Mesenchymal stem cell (in vitro differentiated cells and primary cell): ENCODE measurements around the gene KCTD2.

ENCODE experiments used
- DNase-seq: peaks from one replicate; pipeline ENCODE4 v3.0.0-alpha.2; 2013
- H2AFZ ChIP-seq: one replicate; pipeline ENCODE4 v1.6.1; 2013; ENCODE audit warnings: low read depth, mild to moderate bottlenecking, control low read depth, inconsistent platforms, low read length, moderate library complexity
- H2AK5ac ChIP-seq: 2 replicates; pipeline ENCODE4 v1.6.1; 2013; ENCODE audit warnings: low read length, moderate library complexity, mild to moderate bottlenecking, inconsistent platforms; ENCODE audit not compliant: severe bottlenecking
- H2BK120ac ChIP-seq: one replicate; pipeline ENCODE4 v1.6.1; 2013; ENCODE audit warnings: low read depth, mild to moderate bottlenecking, inconsistent platforms, low read length, moderate library complexity
- H2BK12ac ChIP-seq, 2 experiments: one replicate each; pipeline ENCODE4 v1.6.1; 2013; ENCODE audit warnings: inconsistent platforms in 2 of 2, low read length in 2 of 2, mild to moderate bottlenecking in 2 of 2, moderate library complexity in 2 of 2, control low read depth in 1 of 2
- H2BK15ac ChIP-seq: one replicate; pipeline ENCODE4 v1.6.1; 2013; ENCODE audit warnings: mild to moderate bottlenecking, low read depth, inconsistent platforms; ENCODE audit not compliant: poor library complexity, severe bottlenecking
- H2BK5ac ChIP-seq: 2 replicates; pipeline ENCODE4 v1.6.1; 2013; ENCODE audit warnings: low read depth, mild to moderate bottlenecking, low read length, control low read depth, inconsistent platforms; ENCODE audit not compliant: poor library complexity, severe bottlenecking
- H3K14ac ChIP-seq, 2 experiments: one replicate each; pipeline ENCODE4 v1.6.1; 2013; ENCODE audit warnings: inconsistent platforms in 2 of 2, low read length in 2 of 2, control low read depth in 1 of 2, mild to moderate bottlenecking in 1 of 2, moderate library complexity in 1 of 2
- H3K18ac ChIP-seq, 2 experiments: one replicate each; pipeline ENCODE4 v1.6.1; 2013; ENCODE audit warnings: inconsistent platforms in 2 of 2, low read length in 2 of 2, control low read depth in 1 of 2, low read depth in 1 of 2, mild to moderate bottlenecking in 1 of 2
- H3K23ac ChIP-seq, 2 experiments: one replicate each; pipeline ENCODE4 v1.6.1; 2013; ENCODE audit warnings: inconsistent platforms in 2 of 2, low read length in 2 of 2, mild to moderate bottlenecking in 2 of 2, moderate library complexity in 2 of 2, control low read depth in 1 of 2
- H3K27ac ChIP-seq: 2 replicates; pipeline ENCODE4 v1.5.1; 2013; ENCODE audit warnings: mild to moderate bottlenecking, moderate library complexity, low read length, control low read depth, inconsistent platforms; ENCODE audit not compliant: poor library complexity, severe bottlenecking
- H3K27me3 ChIP-seq, 2 experiments: 2 replicates each; pipeline versions ENCODE4 v1.6.1 to v1.7.0; 2013; ENCODE audit warnings: low read length in 2 of 2, mild to moderate bottlenecking in 2 of 2, moderate library complexity in 2 of 2, control low read depth in 1 of 2, inconsistent platforms in 1 of 2; ENCODE audit not compliant: control insufficient read depth in 1 of 2, insufficient read depth in 1 of 2
- H3K36me3 ChIP-seq, 2 experiments: 2 replicates each; pipeline versions ENCODE4 v1.6.1 to v1.7.0; 2013; ENCODE audit warnings: low read length in 2 of 2, control low read depth in 1 of 2, inconsistent platforms in 1 of 2, low read depth in 1 of 2, mild to moderate bottlenecking in 1 of 2; ENCODE audit not compliant: insufficient read depth in 2 of 2, control insufficient read depth in 1 of 2
- H3K4ac ChIP-seq, 2 experiments: one replicate each; pipeline ENCODE4 v1.6.1; 2013; ENCODE audit warnings: inconsistent platforms in 2 of 2, low read length in 2 of 2, mild to moderate bottlenecking in 2 of 2, moderate library complexity in 2 of 2, control low read depth in 1 of 2, low read depth in 1 of 2
- H3K4me1 ChIP-seq: 2 replicates; pipeline ENCODE4 v1.6.1; 2013; ENCODE audit warnings: low read depth, low read length, control low read depth; ENCODE audit not compliant: control insufficient read depth, insufficient read depth
- H3K4me2 ChIP-seq: 2 replicates; pipeline ENCODE4 v1.6.1; 2013; ENCODE audit warnings: low read length, mild to moderate bottlenecking, inconsistent platforms; ENCODE audit not compliant: poor library complexity, severe bottlenecking
- H3K4me3 ChIP-seq, 2 experiments: 2 replicates each; pipeline versions ENCODE4 v1.5.1 to v1.7.0; 2013; ENCODE audit warnings: low read length in 2 of 2, mild to moderate bottlenecking in 2 of 2, control low read depth in 1 of 2, low read depth in 1 of 2; ENCODE audit not compliant: insufficient read depth in 1 of 2
- H3K79me1 ChIP-seq: replicated peaks from 2 replicates; pipeline ENCODE4 v1.6.1; 2013; ENCODE audit warnings: mild to moderate bottlenecking, control low read depth, low read length, inconsistent platforms; ENCODE audit not compliant: poor library complexity, severe bottlenecking
- H3K9ac ChIP-seq: 2 replicates; pipeline ENCODE4 v1.7.0; 2013; ENCODE audit warnings: mild to moderate bottlenecking, low read length, moderate library complexity
- H3K9me3 ChIP-seq: 2 replicates; pipeline ENCODE4 v1.7.0; 2013; ENCODE audit warnings: mild to moderate bottlenecking, low read length; ENCODE audit not compliant: control insufficient read depth
- H4K8ac ChIP-seq: one replicate; pipeline ENCODE4 v1.6.1; 2013; ENCODE audit warnings: inconsistent platforms, mild to moderate bottlenecking, low read length, moderate library complexity
- H4K91ac ChIP-seq: one replicate; pipeline ENCODE4 v1.6.1; 2013; ENCODE audit warnings: mild to moderate bottlenecking, low read length, inconsistent platforms
- WGBS: methylation state at CpG from one replicate; pipeline ENCODE4 v1.1.7; 2013; ENCODE audit warnings: mixed read lengths; 5-methylcytosine and 5-hydroxymethylcytosine counted together

The KCTD2 gene

GRCh38 chr17:75078284-75079022, 31.4 kb downstream of the KCTD2 start:
- H3K27ac ChIP-seq, result peak overlapping the region; percentile 99
- peak overlapping the region; percentile 13 to 66 for H3K4ac ChIP-seq
- peak overlapping the region in 1 of 2 experiments; percentile 19 for H3K14ac ChIP-seq
- H3K79me1 ChIP-seq, result peaks cover 2% of the 10 kb centered on the region
- H2BK5ac ChIP-seq, result peak overlapping the region; percentile 97
- peaks cover 38% of the 10 kb centered on the region for H3K4me1 ChIP-seq
- peak overlapping the region; percentile 8 for H2BK15ac ChIP-seq
- H3K4me3 ChIP-seq, result no peak overlapping the region
- DNase-seq, result peak; percentile 70
- H3K9ac ChIP-seq, result peak overlapping the region; percentile 51
- peak overlapping the region; percentile 84 to 98 for H2BK12ac ChIP-seq
- H3K23ac ChIP-seq, result peak overlapping the region in 1 of 2 experiments; percentile 16
- peak overlapping the region; percentile 64 for H3K4me2 ChIP-seq
- peak overlapping the region; percentile 82 for H2BK120ac ChIP-seq
- H4K8ac ChIP-seq, result peak overlapping the region; percentile 96
- WGBS, result 54% methylated on average over 17 of the region's 17 CpGs
- H2AK5ac ChIP-seq, result peak overlapping the region; percentile 100
- peaks cover 0 to 2% of the 10 kb centered on the region in 2 experiments for H3K36me3 ChIP-seq
- peak overlapping the region; percentile 88 for H4K91ac ChIP-seq
- H3K27me3 ChIP-seq, result no peaks in the 10 kb centered on the region
- no peaks in the 10 kb centered on the region for H3K9me3 ChIP-seq
- peak overlapping the region; percentile 6 for H2AFZ ChIP-seq
- peak overlapping the region; percentile 78 to 84 for H3K18ac ChIP-seq

- Histone ChIP-seq H3K9me3 (no peaks in the 10 kb centered on the region), H3K9ac (no peak overlapping the region), H3K18ac (peak overlapping the region; percentile 78 to 84), H2AK5ac (peak overlapping the region; percentile 97), H3K4me1 (peaks cover 42% of the 10 kb centered on the region), H3K79me1 (peaks cover 2% of the 10 kb centered on the region), H3K27ac (peak overlapping the region; percentile 99), H3K4ac (peak overlapping the region; percentile 15 to 29), H3K27me3 (no peaks in the 10 kb centered on the region), H4K91ac (peak overlapping the region; percentile 30), H3K23ac (peak overlapping the region in 1 of 2 experiments; percentile 16), H3K14ac (peak overlapping the region in 1 of 2 experiments; percentile 84), H2BK120ac (no peak overlapping the region), H3K4me3 (no peak overlapping the region), H2BK5ac (peak overlapping the region; percentile 88), H2AFZ (peak overlapping the region; percentile 6), H2BK12ac (peak overlapping the region; percentile 80), H3K36me3 (peaks cover 0 to 2% of the 10 kb centered on the region in 2 experiments), H2BK15ac (no peak overlapping the region), H4K8ac (peak overlapping the region; percentile 16), H3K4me2 (peak overlapping the region; percentile 30)
- 69% methylated on average over 8 of the region's 8 CpGs for whole genome bisulfite sequencing
- no peak for DNase-seq
Measured at GRCh38 chr17:75079023-75079373, 32.0 kb downstream of the KCTD2 start.

DNA sequence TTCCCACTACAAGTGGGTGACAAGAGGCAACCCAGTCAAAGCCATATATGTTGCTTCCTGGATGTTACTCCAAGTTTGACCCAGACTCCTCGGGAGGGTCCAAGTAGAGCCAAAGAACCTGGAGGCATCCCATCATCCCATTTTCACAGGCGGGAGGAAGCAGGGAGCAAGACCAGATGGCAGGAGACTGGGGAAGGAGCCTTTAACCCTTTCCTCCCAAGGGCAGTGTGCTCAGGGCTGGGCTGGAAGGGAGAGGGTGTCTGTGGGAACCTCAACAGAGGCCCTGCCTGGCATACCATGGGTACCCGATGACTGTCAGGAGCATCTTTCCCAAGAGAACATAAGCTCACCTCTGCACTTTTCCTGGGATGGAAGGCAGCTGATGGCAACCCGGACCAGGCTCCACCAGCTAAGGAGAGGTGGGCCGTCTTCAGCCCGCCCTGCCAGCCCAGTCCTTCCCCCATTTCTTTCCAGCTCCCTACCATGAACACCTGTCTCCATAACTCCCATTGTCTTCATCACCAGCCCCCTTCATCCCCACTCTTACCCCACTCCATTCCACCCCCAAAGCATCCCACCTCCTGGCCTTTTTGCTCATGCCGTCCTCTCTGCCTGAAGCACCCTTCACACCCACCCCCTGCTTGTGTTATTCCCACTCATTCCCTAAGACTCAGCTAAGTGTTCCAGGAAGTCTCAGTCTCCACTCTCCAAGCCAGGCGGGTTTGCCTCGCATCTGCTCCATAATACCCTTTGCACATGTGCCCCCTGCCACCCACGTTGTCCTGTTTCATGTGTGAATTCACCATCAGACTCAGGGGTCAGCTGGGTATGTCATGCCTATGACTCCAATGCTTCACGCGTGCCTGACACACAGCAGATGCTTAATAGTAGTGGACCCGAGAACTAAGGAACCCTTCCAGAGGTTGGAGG, 34.9 kb downstream of the KCTD2 start:
- Histone ChIP-seq H3K9me3 (no peaks in the 10 kb centered on the region), H2BK15ac (no peak overlapping the region), H3K18ac (peak overlapping the region in 1 of 2 experiments; percentile 61), H3K23ac (no peak overlapping the region), H4K8ac (peak overlapping the region; percentile 19), H2BK120ac (no peak overlapping the region), H3K4me3 (no peak overlapping the region), H3K27ac (no peak overlapping the region), H3K36me3 (peaks cover 0 to 2% of the 10 kb centered on the region in 2 experiments), H3K4ac (peak overlapping the region in 1 of 2 experiments; percentile 18), H3K27me3 (no peaks in the 10 kb centered on the region), H3K4me2 (no peak overlapping the region), H3K9ac (no peak overlapping the region), H2AK5ac (peak overlapping the region; percentile 92), H2BK5ac (no peak overlapping the region), H2AFZ (no peak overlapping the region), H3K4me1 (peaks cover 48% of the 10 kb centered on the region), H3K79me1 (peaks cover 2% of the 10 kb centered on the region), H2BK12ac (peak overlapping the region; percentile 34 to 69), H3K14ac (peak overlapping the region in 1 of 2 experiments; percentile 9), H4K91ac (peak overlapping the region; percentile 9)
- 88% methylated on average over 11 of the region's 13 CpGs for WGBS
- no peak for DNase-seq

GRCh38 chr17:75082683-75083082, 35.7 kb downstream of the KCTD2 start:
- Histone ChIP-seq H3K9ac (no peak overlapping the region), H2BK12ac (peak overlapping the region; percentile 69 to 70), H2BK15ac (no peak overlapping the region), H4K8ac (peak overlapping the region; percentile 29), H2BK5ac (no peak overlapping the region), H3K9me3 (no peaks in the 10 kb centered on the region), H3K27ac (no peak overlapping the region), H3K36me3 (peaks cover 0 to 2% of the 10 kb centered on the region in 2 experiments), H3K4me2 (no peak overlapping the region), H3K27me3 (no peaks in the 10 kb centered on the region), H3K79me1 (peaks cover 2% of the 10 kb centered on the region), H3K23ac (no peak overlapping the region), H2AFZ (no peak overlapping the region), H3K18ac (peak overlapping the region in 1 of 2 experiments; percentile 61), H3K14ac (no peak overlapping the region), H3K4me1 (peaks cover 44% of the 10 kb centered on the region), H4K91ac (peak overlapping the region; percentile 3), H3K4ac (peak overlapping the region in 1 of 2 experiments; percentile 32), H3K4me3 (no peak overlapping the region), H2AK5ac (peak overlapping the region; percentile 92), H2BK120ac (no peak overlapping the region)
- no peak for DNase-seq
- 88% methylated on average over 6 of the region's 6 CpGs for WGBS
